ENCODE measurements around the gene DYNC1I1. TPM values are rescaled to one million over a fixed set of nuclear protein-coding genes. Genes with fewer than 3 reads are reported as not detected.

Gene DYNC1I1
- total and polyA plus RNA-seq, 2 experiments from 2014 or later, result 20.6 to 24.4 TPM

- DNase-seq (ENCODE audit: low read depth in 1 of 2, low spot score in 1 of 2), result no peak
- Histone ChIP-seq H3K27ac (no peak overlapping the region), H3K36me3 (no peaks in the 10 kb centered on the region), H3K9me3 (ENCODE audit: low read depth) (no peaks in the 10 kb centered on the region), H3K27me3 (no peaks in the 10 kb centered on the region), H3K4me3 (no peak overlapping the region), H3K4me1 (ENCODE audit: low read depth) (peaks cover 15% of the 10 kb centered on the region)
- TF ChIP-seq CTCF (IDR thresholded peaks at IDR 0.05; ENCODE audit: low read depth, low read length), result no peak
Observed at GRCh38 chr7:95955748-95956147, 183.4 kb downstream of the DYNC1I1 start.

- Histone ChIP-seq H3K4me1 (ENCODE audit: low read depth) (peaks cover 5% of the 10 kb centered on the region), H3K27me3 (no peaks in the 10 kb centered on the region), H3K36me3 (no peaks in the 10 kb centered on the region), H3K27ac (no peak overlapping the region), H3K4me3 (no peak overlapping the region), H3K9me3 (ENCODE audit: low read depth) (no peaks in the 10 kb centered on the region)
- no peak for DNase-seq (ENCODE audit: low read depth in 1 of 2, low spot score in 1 of 2)
- no peak for TF ChIP-seq CTCF (IDR thresholded peaks at IDR 0.05; ENCODE audit: low read depth, low read length)
Observed at GRCh38 chr7:95957510-95957909, 185.2 kb downstream of the DYNC1I1 start.

- no peak for DNase-seq (ENCODE audit: low read depth in 1 of 2, low spot score in 1 of 2)
- no peak for TF ChIP-seq CTCF (IDR thresholded peaks at IDR 0.05; ENCODE audit: low read depth, low read length)
- H3K27me3 ChIP-seq, result no peaks in the 10 kb centered on the region
- no peaks in the 10 kb centered on the region for H3K9me3 ChIP-seq (ENCODE audit: low read depth)
- no peaks in the 10 kb centered on the region for H3K4me1 ChIP-seq (ENCODE audit: low read depth)
- H3K36me3 ChIP-seq, result no peaks in the 10 kb centered on the region
- no peak overlapping the region for H3K27ac ChIP-seq
- no peak overlapping the region for H3K4me3 ChIP-seq
Observed at GRCh38 chr7:95960706-95961244, 188.4 kb downstream of the DYNC1I1 start.

GRCh38 chr7:95963446-95963990 is 191.2 kb downstream of the DYNC1I1 start:
- no peak for TF ChIP-seq CTCF (IDR thresholded peaks at IDR 0.05; ENCODE audit: low read depth, low read length)
- Histone ChIP-seq H3K27ac (no peak overlapping the region), H3K36me3 (no peaks in the 10 kb centered on the region), H3K4me3 (no peak overlapping the region), H3K27me3 (no peaks in the 10 kb centered on the region), H3K9me3 (ENCODE audit: low read depth) (no peaks in the 10 kb centered on the region), H3K4me1 (ENCODE audit: low read depth) (no peaks in the 10 kb centered on the region)
- no peak for DNase-seq (ENCODE audit: low read depth in 1 of 2, low spot score in 1 of 2)

GRCh38 chr7:95971716-95972115 is 199.4 kb downstream of the DYNC1I1 start:
- H3K4me3 ChIP-seq, result no peak overlapping the region
- no peaks in the 10 kb centered on the region for H3K4me1 ChIP-seq (ENCODE audit: low read depth)
- H3K9me3 ChIP-seq (ENCODE audit: low read depth), result no peaks in the 10 kb centered on the region
- TF ChIP-seq CTCF (IDR thresholded peaks at IDR 0.05; ENCODE audit: low read depth, low read length), result no peak
- no peak for DNase-seq (ENCODE audit: low read depth in 1 of 2, low spot score in 1 of 2)
- H3K27me3 ChIP-seq, result no peaks in the 10 kb centered on the region
- no peaks in the 10 kb centered on the region for H3K36me3 ChIP-seq
- no peak overlapping the region for H3K27ac ChIP-seq
